Nephron (organoid): ENCODE results near the gene SLC38A2.

Source experiments
- H3K27ac Mint-ChIP-seq, 3 experiments: 2 replicates each; pipeline ENCODE4 v1.8.0; 2020; ENCODE audit warnings: mixed read lengths in 3 of 3, mild to moderate bottlenecking in 2 of 3, moderate library complexity in 1 of 3
- H3K27me3 Mint-ChIP-seq: 2 replicates; pipeline ENCODE4 v1.8.0; 2021; ENCODE audit warnings: low read depth, mild to moderate bottlenecking, moderate library complexity, mixed read lengths
- H3K36me3 Mint-ChIP-seq: 2 replicates; pipeline ENCODE4 v1.8.0; 2020; ENCODE audit warnings: low read depth, mixed read lengths
- H3K4me1 Mint-ChIP-seq: 2 replicates; pipeline ENCODE4 v1.8.0; 2020; ENCODE audit warnings: mixed read lengths
- H3K4me3 Mint-ChIP-seq, 3 experiments: 2 replicates each; pipeline ENCODE4 v1.8.0; 2020; ENCODE audit warnings: mild to moderate bottlenecking in 3 of 3, mixed read lengths in 3 of 3, moderate library complexity in 2 of 3
- H3K9me3 Mint-ChIP-seq: 2 replicates; pipeline ENCODE4 v1.8.0; 2020; ENCODE audit warnings: mixed read lengths
- TF ChIP-seq, protein P1 (sequence below), 3 experiments: fragments of 200-600 bp; sonication (generic); IDR thresholded peaks; one replicate each; pipeline ENCODE4 v1.5.0; 2021; ENCODE audit warnings: antibody characterized with exemption in 3 of 3; ENCODE audit not compliant: unreplicated experiment in 3 of 3

SLC38A2 gene

DNA sequence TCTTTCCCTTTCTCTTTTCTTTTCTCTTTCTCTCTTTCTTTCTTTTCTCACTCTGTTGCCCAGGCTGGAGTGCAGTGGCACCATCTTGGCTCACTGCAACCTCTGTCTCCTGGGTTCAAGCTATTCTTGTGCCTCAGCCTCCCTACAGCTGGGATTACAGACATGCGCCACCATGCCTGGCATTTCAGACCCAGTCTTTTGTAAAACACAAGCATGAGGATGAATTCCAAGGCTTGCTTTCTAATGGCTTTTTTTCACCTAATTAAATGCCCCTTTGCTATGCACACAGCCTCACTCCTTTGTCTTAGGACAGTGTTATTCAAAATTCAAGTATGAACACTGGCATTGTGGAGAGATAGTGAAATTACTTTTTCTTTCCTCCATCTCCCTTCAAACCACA lies 6.0 kb upstream of the SLC38A2 start:
- TF ChIP-seq, protein P1, sequence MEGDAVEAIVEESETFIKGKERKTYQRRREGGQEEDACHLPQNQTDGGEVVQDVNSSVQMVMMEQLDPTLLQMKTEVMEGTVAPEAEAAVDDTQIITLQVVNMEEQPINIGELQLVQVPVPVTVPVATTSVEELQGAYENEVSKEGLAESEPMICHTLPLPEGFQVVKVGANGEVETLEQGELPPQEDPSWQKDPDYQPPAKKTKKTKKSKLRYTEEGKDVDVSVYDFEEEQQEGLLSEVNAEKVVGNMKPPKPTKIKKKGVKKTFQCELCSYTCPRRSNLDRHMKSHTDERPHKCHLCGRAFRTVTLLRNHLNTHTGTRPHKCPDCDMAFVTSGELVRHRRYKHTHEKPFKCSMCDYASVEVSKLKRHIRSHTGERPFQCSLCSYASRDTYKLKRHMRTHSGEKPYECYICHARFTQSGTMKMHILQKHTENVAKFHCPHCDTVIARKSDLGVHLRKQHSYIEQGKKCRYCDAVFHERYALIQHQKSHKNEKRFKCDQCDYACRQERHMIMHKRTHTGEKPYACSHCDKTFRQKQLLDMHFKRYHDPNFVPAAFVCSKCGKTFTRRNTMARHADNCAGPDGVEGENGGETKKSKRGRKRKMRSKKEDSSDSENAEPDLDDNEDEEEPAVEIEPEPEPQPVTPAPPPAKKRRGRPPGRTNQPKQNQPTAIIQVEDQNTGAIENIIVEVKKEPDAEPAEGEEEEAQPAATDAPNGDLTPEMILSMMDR (IDR thresholded peaks at IDR 0.05; ENCODE audit: unreplicated experiment in 3 of 3) = no peak
- no peak overlapping the region for H3K4me3 Mint-ChIP-seq
- peaks cover 15% of the 10 kb centered on the region for H3K4me1 Mint-ChIP-seq
- H3K9me3 Mint-ChIP-seq = peaks cover 4% of the 10 kb centered on the region
- peaks cover 6% of the 10 kb centered on the region for H3K27me3 Mint-ChIP-seq
- no peak overlapping the region for H3K27ac Mint-ChIP-seq
- no peaks in the 10 kb centered on the region for H3K36me3 Mint-ChIP-seq

DNA sequence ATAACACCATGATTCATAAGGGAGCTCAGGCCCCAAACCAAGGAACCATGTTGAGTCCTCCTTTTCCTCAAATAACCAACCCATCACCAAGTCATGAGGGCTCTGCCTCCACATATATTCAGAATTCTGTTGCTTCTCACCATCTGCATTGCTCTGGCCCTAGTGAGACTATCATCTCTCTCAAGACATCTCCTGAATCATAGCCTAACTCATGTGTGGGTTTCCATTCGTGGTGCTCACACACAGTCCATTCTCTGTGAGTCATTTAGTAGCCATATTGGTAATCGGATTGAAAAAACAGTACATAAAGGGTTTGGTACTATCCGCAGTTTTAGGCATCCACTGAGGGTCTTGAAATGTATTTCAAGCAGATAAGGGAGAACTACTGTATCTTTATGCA lies 5.1 kb upstream of the SLC38A2 start:
- TF ChIP-seq, protein P1 (IDR thresholded peaks at IDR 0.05; ENCODE audit: unreplicated experiment in 3 of 3) = no peak
- no peak overlapping the region for H3K27ac Mint-ChIP-seq
- H3K36me3 Mint-ChIP-seq = no peaks in the 10 kb centered on the region
- H3K9me3 Mint-ChIP-seq = peaks cover 4% of the 10 kb centered on the region
- peaks cover 6% of the 10 kb centered on the region for H3K27me3 Mint-ChIP-seq
- H3K4me3 Mint-ChIP-seq = peak overlapping the region in 2 of 3 experiments; percentile 15 to 17
- H3K4me1 Mint-ChIP-seq = peaks cover 15% of the 10 kb centered on the region

DNA sequence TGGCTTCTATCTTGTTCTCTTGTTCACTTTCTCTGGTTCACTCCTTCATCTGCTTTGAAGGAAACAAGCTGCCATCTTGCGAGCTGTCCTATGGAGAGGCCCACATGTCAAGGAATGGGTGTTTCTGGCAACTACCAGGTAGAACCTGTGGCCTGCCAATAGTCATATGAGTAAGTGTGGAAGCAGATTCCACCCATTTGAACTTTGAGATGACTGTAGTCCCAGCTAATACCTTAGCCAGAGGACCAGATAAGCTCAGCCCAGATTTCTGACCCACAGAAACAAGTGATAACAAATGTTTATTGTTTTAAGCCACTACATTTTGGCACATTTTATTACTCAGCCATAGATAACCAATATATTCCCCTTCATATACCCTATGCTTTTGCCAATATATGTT lies 4.0 kb upstream of the SLC38A2 start:
- H3K4me3 Mint-ChIP-seq = peak overlapping the region in 1 of 3 experiments; percentile 6
- H3K9me3 Mint-ChIP-seq = peaks cover 4% of the 10 kb centered on the region
- TF ChIP-seq, protein P1 (IDR thresholded peaks at IDR 0.05; ENCODE audit: unreplicated experiment in 3 of 3) = no peak
- peaks cover 6% of the 10 kb centered on the region for H3K27me3 Mint-ChIP-seq
- peaks cover 10% of the 10 kb centered on the region for H3K4me1 Mint-ChIP-seq
- no peaks in the 10 kb centered on the region for H3K36me3 Mint-ChIP-seq
- peak overlapping the region in 1 of 3 experiments; percentile 31 for H3K27ac Mint-ChIP-seq

DNA sequence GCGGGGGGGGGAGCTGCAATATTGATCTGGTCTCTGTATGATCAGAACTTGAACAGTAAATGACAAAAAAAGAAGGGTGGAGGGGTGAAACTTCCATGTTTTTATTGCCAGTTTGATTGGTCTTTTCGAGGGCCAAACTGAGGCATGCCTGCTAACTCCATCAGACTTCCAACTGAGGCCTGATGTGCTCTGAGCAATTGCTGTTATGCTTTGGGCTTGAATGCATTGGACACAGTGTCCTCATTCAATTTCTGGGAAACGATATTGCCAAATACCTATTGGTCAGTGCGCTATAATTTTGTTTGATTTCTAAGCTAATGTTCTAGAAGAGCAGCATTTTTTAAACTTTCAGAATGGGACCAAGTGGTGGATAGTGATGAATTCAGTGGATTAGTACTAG lies 2.1 kb upstream of the SLC38A2 start:
- peak overlapping the region; percentile 97 to 99 (median 98) for H3K27ac Mint-ChIP-seq
- peak overlapping the region in 2 of 3 experiments; percentile 54 to 97 for H3K4me3 Mint-ChIP-seq
- H3K4me1 Mint-ChIP-seq = peaks cover 20% of the 10 kb centered on the region
- H3K9me3 Mint-ChIP-seq = no peaks in the 10 kb centered on the region
- peaks cover 16% of the 10 kb centered on the region for H3K36me3 Mint-ChIP-seq
- TF ChIP-seq, protein P1 (IDR thresholded peaks at IDR 0.05; ENCODE audit: unreplicated experiment in 3 of 3) = no peak
- H3K27me3 Mint-ChIP-seq = peaks cover 6% of the 10 kb centered on the region

DNA sequence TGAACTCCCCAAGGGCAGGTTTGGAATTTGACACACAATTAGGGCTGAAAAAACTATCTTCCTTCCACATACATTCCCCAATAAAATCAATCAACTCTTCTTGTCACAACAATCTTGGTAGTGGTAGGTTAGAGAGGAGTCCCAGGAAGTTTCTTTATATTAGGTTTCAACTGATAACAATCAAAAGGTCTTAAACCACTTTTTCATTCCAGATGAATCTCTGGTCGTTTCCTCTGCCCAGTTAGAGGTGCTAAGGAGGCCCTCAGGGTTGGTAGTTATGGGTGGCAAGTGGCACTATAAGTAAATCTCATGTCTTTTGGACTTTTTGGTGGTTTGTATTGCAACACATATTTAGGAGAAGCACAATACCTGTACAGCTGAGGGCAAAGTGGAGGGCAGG lies 1.7 kb upstream of the SLC38A2 start:
- Mint-ChIP-seq H3K9me3 (no peaks in the 10 kb centered on the region), H3K36me3 (peaks cover 20% of the 10 kb centered on the region), H3K4me1 (peaks cover 24% of the 10 kb centered on the region), H3K4me3 (peak overlapping the region; percentile 95 to 99 (median 97)), H3K27ac (peak overlapping the region; percentile 97 to 99 (median 98)), H3K27me3 (peaks cover 6% of the 10 kb centered on the region)
- TF ChIP-seq, protein P1 (IDR thresholded peaks at IDR 0.05; ENCODE audit: unreplicated experiment in 3 of 3) = no peak
